Measurements from ENCODE around the gene PSME3IP1.
A peak's percentile ranks its signal among the peaks of the same experiment; 100 is the strongest.
"Not testable (repeated sequence)": the region's sequence is repeated elsewhere in the genome, so short reads cannot be mapped to it uniquely, and the experiment has no call there.

Gene PSME3IP1

DNA sequence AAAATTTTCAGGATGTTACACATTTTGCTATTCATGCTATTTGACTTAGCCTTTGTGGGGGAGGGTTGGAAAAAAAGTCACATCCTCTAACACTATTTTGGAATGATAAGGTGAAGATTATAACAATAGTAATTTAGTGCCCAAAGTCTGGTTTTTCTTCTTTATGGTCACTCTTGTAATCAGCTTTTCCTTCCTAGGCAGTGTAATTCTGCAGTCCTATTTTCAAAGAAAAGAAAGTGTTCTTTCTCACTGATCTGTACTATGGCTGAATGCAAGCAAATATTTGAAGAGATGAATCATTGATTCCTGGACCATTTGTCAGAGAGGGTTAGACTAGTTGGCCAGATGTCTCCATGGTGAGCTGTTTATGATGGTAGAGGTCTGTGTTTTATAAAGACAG, 8.7 kb upstream of the PSME3IP1 start:
- H3K27ac ChIP-seq, result no peak overlapping the region
- no peak for TF ChIP-seq ZFX (IDR thresholded peaks at IDR 0.05)
- TF ChIP-seq, protein P1, sequence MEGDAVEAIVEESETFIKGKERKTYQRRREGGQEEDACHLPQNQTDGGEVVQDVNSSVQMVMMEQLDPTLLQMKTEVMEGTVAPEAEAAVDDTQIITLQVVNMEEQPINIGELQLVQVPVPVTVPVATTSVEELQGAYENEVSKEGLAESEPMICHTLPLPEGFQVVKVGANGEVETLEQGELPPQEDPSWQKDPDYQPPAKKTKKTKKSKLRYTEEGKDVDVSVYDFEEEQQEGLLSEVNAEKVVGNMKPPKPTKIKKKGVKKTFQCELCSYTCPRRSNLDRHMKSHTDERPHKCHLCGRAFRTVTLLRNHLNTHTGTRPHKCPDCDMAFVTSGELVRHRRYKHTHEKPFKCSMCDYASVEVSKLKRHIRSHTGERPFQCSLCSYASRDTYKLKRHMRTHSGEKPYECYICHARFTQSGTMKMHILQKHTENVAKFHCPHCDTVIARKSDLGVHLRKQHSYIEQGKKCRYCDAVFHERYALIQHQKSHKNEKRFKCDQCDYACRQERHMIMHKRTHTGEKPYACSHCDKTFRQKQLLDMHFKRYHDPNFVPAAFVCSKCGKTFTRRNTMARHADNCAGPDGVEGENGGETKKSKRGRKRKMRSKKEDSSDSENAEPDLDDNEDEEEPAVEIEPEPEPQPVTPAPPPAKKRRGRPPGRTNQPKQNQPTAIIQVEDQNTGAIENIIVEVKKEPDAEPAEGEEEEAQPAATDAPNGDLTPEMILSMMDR (conservative IDR thresholded peaks at IDR 0.05), result no peak

DNA sequence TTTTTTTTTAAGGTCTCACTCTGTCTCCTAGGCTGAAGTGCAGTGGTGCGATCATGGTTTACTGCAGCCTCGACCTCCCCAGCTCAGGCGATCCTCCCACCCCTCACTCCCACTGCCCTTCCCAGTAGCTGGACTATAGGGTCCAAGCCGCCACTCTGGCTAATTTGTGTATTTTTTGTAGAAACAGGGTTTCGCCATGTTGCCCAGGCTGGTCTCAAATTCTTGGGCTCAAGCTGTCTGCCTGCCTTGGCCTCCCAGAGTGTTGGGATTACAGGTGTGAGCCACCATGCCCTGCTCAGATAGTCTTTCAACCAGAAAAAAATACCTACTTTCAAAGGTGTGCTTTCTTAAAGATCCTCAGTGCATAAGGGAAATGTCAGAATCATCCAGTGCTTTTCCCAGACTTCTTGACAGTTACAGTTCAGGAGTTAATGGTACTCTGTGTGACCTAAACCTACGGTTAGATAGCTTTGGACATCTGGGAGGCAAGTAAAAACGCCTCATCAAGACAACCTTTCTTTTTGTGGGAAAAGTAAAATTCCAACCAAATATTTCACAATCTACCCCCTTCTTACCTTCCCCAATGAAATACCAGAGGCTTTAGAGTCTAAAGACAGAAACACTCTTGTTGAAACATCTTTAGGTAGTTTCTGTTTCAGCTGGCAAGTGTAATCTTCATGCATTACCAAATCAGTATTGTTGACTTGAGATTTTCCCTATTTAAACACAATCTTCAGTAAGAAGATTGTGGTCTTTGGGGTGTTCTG, 7.1 kb upstream of the PSME3IP1 start:
- H3K27ac ChIP-seq, result no peak overlapping the region
- TF ChIP-seq, protein P1 (conservative IDR thresholded peaks at IDR 0.05), result no peak
- TF ChIP-seq ZFX (IDR thresholded peaks at IDR 0.05), result no peak

DNA sequence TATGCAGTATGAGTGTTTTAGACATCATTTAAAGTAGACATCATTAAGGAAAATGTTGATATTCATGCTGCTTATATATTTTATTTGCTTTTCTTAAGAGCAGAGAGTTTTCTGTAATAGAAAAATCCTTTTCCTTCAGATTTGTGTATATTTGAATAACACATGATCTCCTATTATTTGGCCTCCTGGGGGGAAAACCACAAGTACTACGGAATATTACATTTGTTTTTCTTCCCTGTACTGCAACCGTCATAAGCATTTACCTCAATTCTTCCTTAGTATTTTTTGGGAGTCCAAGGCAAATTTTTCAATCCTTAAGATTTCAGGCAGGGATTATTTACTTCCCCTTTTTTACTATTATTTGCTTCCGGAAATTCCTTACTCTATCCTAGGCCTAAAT, 6.3 kb upstream of the PSME3IP1 start:
- no peak for TF ChIP-seq ZFX (IDR thresholded peaks at IDR 0.05)
- TF ChIP-seq, protein P1 (conservative IDR thresholded peaks at IDR 0.05), result no peak
- H3K27ac ChIP-seq, result no peak overlapping the region

DNA sequence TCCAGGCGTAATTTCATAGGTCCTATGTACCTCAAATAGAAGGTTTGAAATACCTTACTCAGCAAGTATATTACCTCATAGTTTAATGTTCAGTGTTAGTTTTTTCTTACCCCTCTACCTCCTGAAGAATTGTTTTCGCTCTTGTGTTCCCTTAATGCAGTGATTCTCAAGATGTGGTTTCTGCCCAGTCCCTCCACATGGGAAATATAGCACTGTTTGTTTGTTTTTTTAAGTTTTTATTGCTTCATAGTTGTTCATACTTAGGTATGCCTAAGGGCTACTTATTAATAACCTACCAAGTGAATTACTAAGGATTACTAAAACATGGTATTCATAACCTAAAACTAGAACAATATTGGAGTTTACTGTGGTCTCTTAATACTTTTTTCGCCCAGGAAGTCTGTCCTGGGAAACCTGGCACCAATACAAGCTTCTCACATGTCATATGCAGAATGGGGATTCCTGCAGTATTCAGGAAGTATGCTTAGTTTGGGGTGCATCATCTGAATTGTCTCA, 5.3 kb upstream of the PSME3IP1 start:
- no peak for TF ChIP-seq ZFX (IDR thresholded peaks at IDR 0.05)
- TF ChIP-seq, protein P1 (conservative IDR thresholded peaks at IDR 0.05), result no peak
- H3K27ac ChIP-seq, result no peak overlapping the region

DNA sequence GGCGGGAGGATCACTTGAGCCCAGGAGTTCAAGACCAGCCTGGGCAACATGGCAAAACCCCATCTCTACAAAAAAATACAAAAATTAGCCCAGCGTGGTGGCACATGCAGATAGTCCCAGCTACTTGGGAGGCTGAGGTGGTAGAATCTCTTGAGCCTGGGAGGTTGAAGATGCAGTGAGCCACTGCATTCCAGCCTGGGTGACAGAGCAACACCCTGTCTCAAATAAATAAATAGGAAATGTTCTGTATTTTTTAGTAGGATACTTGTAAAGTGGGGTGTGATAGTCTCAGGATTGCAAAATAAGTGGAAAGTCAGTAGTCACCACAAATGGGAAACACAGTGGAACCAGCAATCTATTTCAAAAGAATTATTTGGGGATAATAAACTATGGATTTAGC, 4.3 kb upstream of the PSME3IP1 start:
- TF ChIP-seq ZFX (IDR thresholded peaks at IDR 0.05), result no peak
- TF ChIP-seq, protein P1 (conservative IDR thresholded peaks at IDR 0.05), result no peak
- no peak overlapping the region for H3K27ac ChIP-seq

DNA sequence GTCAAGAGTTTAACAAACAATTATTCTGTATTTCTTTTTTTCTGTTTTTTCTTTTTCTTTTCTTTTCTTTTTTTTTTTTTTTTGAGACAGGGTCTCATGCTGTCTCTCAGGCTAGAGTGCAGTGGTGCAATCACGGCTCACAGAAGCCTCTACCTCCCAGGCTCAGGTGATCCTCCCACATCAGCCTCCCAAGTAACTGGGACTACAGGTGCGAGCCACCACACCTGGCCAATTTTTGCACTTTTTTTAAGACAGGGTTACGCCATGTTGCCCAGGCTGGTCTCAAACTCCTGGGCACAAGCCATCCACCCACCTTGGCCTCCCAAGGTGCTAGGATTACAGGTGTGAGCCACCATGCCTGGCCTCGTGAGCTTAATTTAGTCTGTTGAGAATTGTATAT, 3.7 kb upstream of the PSME3IP1 start:
- H3K27ac ChIP-seq, result not testable (repeated sequence)

DNA sequence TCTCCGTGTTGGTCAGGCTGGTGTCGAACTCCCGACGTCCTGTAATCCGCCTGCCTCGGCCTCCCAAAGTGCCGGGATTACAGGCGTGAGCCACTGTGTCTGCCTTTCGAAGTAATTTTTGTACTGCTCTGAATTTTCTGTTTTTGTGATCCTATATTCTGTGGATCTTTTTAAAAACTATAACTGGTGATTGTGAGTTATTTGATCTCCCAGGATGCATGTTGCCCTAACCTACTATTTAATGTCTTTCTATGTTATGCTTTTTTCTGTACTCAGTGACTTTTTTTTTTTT, 2.8 kb upstream of the PSME3IP1 start:
- TF ChIP-seq, protein P1 (conservative IDR thresholded peaks at IDR 0.05), result no peak
- peak overlapping the region; percentile 60 for H3K27ac ChIP-seq

DNA sequence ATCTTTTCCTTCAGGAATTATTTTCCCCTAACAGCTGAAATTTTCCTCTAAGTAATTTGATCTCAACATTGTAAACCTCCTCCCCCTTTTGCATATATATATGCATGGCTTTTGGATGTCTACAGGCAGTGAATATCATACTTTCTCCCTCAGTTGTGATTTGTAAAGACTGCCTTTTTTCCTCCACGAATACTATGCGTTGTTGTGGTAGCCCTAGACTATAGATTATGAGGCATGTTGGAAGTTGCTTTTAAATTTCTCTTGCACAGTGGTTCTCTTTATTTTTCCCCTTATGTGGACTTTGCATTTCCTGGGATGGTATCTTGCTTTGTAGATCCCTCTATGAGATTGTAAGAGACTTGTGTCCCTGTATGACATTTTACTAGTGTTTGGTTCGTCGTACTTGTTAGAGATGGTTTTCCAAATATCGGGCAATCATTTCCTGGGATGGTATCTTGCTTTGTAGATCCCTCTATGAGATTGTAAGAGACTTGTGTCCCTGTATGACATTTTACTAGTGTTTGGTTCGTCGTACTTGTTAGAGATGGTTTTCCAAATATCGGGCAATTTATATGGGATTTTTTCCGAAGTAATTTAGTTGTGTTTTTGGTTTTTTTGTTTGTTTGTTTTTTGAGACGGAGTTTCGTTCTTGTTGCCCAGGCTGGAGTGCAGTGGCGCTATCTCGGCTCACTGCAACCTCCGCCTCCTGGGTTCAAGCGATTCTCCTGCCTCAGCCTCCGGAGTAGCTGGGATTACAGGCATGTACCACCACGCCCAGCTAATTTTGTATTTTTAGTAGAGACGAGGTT, 2.3 kb upstream of the PSME3IP1 start:
- peak overlapping the region; percentile 60 for H3K27ac ChIP-seq
